Peyer's patch (tissue), 4 donors: ENCODE measurements around the gene AFTPH. TPM values are rescaled to one million over a fixed set of nuclear protein-coding genes. Genes with fewer than 3 reads are reported as not detected.
A peak's percentile ranks its signal among the peaks of the same experiment; 100 is the strongest.

Experiments used
- DNase-seq, 3 donors: peaks; one replicate each; pipeline ENCODE4 v3.0.0-alpha.2; 2017 to 2019
- H3K27ac ChIP-seq, 4 donors: fragments of 200-600 bp; sonication (generic); one replicate each; pipeline ENCODE4 v1.5.1; 2016 to 2019
- H3K27me3 ChIP-seq, 2 donors: fragments of 200-600 bp; sonication (generic); one replicate each; pipeline ENCODE4 v1.5.1; 2019
- H3K36me3 ChIP-seq, 3 donors: fragments of 200-600 bp; sonication (generic); one replicate each; pipeline ENCODE4 v1.5.1; 2016 to 2019
- H3K4me1 ChIP-seq, 4 donors: fragments of 200-600 bp; sonication (generic); one replicate each; pipeline ENCODE4 v1.5.1; 2016 to 2019
- H3K4me3 ChIP-seq, 4 donors: fragments of 200-600 bp; sonication (generic); 1 replicate in 3 of 4; 2 replicates in 1 of 4; pipeline ENCODE4 v1.5.1; 2016 to 2019; ENCODE audit warnings: mild to moderate bottlenecking in 1 of 4
- H3K9me3 ChIP-seq, 4 donors: fragments of 200-600 bp; sonication (generic); one replicate each; pipeline ENCODE4 v1.5.1; 2016 to 2019; ENCODE audit warnings: mild to moderate bottlenecking in 1 of 4
- CTCF ChIP-seq, 6 experiments: fragments of 450-650 bp in 4 of 6; fragments of 200-600 bp in 2 of 6; sonication (generic) in 1 of 6; IDR thresholded peaks; one replicate each; pipeline ENCODE4 v1.5.1; 2017 to 2019; ENCODE audit warnings: antibody characterized with exemption in 6 of 6, mild to moderate bottlenecking in 3 of 6, moderate library complexity in 1 of 6
- POLR2A ChIP-seq, 2 donors: fragments of 450-650 bp; IDR thresholded peaks; one replicate each; pipeline ENCODE4 v1.5.1; 2017; ENCODE audit warnings: antibody characterized with exemption in 2 of 2, mild to moderate bottlenecking in 2 of 2, moderate library complexity in 2 of 2
- total RNA-seq, 4 donors: library from RNA; depleted of rRNA; stranded (reverse); fragments of >200 nt; gene quantifications; one replicate each; pipeline ENCODE4 v1.1.0, GENCODE V29; 2016

Gene AFTPH
- total RNA-seq, 4 donors from 2014 or later, result 41.7 to 79.0 (median 69.3) TPM

GRCh38 chr2:64605991-64606478 lies 81.9 kb downstream of the AFTPH start:
- Histone ChIP-seq H3K4me1 (peaks cover 0 to 45% (median 3%) of the 10 kb centered on the region in 4 donors), H3K27ac (peak overlapping the region in 3 of 4 donors; percentile 40 to 71 (median 71)), H3K9me3 (no peaks in the 10 kb centered on the region), H3K36me3 (no peaks in the 10 kb centered on the region), H3K4me3 (no peak overlapping the region), H3K27me3 (no peaks in the 10 kb centered on the region)
- no peak for DNase-seq
- no peak for TF ChIP-seq CTCF (IDR thresholded peaks at IDR 0.05)
- no peak for TF ChIP-seq POLR2A (IDR thresholded peaks at IDR 0.05)

- peak overlapping the region in 3 of 4 donors; percentile 26 to 35 (median 28) for H3K4me3 ChIP-seq
These were observed 82.6 kb downstream of the AFTPH start for GRCh38 chr2:64606479-64607363.

GRCh38 chr2:64607381-64608304 lies 83.5 kb downstream of the AFTPH start:
- Histone ChIP-seq H3K36me3 (no peaks in the 10 kb centered on the region), H3K4me1 (peaks cover 0 to 42% (median 3%) of the 10 kb centered on the region in 4 donors), H3K9me3 (no peaks in the 10 kb centered on the region), H3K27ac (peak overlapping the region; percentile 40 to 71 (median 56)), H3K27me3 (no peaks in the 10 kb centered on the region), H3K4me3 (peak overlapping the region in 1 of 4 donors; percentile 26)
- TF ChIP-seq CTCF (IDR thresholded peaks at IDR 0.05) (no peak), POLR2A (IDR thresholded peaks at IDR 0.05) (no peak)
- peak in 2 of 3 donors; percentile 77 to 78 for DNase-seq

More at GRCh38 chr2:64606479-64607363, 82.6 kb downstream of the AFTPH start:
- no peaks in the 10 kb centered on the region for H3K36me3 ChIP-seq
- peak; percentile 89 to 97 (median 95) for DNase-seq
- H3K27me3 ChIP-seq, result no peaks in the 10 kb centered on the region
- no peaks in the 10 kb centered on the region for H3K9me3 ChIP-seq
- TF ChIP-seq POLR2A (IDR thresholded peaks at IDR 0.05) (no peak), CTCF (IDR thresholded peaks at IDR 0.05) (no peak)
- H3K27ac ChIP-seq, result peak overlapping the region; percentile 42 to 71 (median 70)
- peaks cover 0 to 42% (median 3%) of the 10 kb centered on the region in 4 donors for H3K4me1 ChIP-seq

GRCh38 chr2:64608867-64609226 lies 84.7 kb downstream of the AFTPH start:
- TF ChIP-seq POLR2A (IDR thresholded peaks at IDR 0.05) (no peak), CTCF (IDR thresholded peaks at IDR 0.05) (no peak)
- peaks cover 0 to 42% (median 3%) of the 10 kb centered on the region in 4 donors for H3K4me1 ChIP-seq
- H3K27me3 ChIP-seq, result no peaks in the 10 kb centered on the region
- H3K9me3 ChIP-seq, result no peaks in the 10 kb centered on the region
- H3K27ac ChIP-seq, result peak overlapping the region; percentile 64 to 79 (median 74)
- peak in 1 of 3 donors; percentile 56 for DNase-seq
- peak overlapping the region; percentile 51 to 80 (median 62) for H3K4me3 ChIP-seq
- H3K36me3 ChIP-seq, result no peaks in the 10 kb centered on the region
